NCI-H2227 treated with DMSO at 0.1 percent for 48 hours (cell line): ENCODE results near the gene THBS1.

Experiments
- DNase-seq: peaks from one replicate; lab custom pipeline; 2025; lab: John Stamatoyannopoulos, UW

THBS1 gene

DNA sequence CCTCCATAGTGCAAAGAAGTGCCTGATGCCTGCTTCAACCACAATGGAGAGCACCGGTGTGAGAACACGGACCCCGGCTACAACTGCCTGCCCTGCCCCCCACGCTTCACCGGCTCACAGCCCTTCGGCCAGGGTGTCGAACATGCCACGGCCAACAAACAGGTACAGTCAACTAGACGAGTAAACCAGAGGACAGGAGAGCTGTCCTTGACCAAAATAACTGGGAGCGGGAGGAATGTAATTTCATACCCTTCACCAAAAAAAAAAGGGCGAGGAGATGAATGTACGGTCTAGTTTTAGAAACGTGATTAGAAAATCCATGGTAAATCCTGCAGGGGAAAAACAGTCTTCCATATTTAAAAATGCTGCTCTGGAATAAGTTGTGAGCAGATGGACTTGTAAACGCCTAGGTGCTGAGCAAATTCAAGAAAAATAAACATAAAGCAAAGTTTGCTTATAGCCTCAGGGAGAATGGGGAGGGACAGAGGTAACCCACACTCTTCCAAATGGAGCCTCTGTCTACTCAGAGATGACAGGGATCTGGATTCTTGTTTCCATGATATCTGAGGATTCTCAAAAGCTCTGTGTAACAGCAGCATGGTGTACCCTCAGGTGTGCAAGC lies 8.4 kb downstream of the THBS1 start:
- DNase-seq: no peak

DNA sequence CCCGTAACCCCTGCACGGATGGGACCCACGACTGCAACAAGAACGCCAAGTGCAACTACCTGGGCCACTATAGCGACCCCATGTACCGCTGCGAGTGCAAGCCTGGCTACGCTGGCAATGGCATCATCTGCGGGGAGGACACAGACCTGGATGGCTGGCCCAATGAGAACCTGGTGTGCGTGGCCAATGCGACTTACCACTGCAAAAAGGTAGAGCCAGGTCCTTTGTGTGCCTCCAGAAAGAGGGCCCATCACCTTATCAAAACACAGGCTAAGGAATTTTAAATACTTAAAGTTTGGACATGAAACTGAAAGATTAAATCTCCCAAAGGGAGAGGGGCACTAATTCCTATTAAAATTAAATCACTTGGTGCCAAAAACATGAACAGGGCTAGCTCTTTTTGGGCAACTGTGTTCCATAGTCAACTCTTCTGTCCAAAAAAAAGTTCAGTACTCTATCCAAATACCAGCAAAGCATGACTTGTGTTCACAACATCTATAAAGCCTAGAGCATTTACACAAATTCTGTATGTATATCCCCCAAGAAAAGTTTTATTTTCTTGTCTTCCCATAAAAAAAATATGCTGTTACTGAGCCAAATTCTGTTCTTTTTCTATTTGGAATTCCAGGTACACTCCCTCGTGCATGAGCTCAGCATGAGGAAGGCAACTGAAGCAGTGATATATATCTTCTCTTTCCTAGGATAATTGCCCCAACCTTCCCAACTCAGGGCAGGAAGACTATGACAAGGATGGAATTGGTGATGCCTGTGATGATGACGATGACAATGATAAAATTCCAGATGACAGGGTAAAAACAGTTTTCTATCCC lies 9.2 kb downstream of the THBS1 start:
- no peak for DNase-seq

DNA sequence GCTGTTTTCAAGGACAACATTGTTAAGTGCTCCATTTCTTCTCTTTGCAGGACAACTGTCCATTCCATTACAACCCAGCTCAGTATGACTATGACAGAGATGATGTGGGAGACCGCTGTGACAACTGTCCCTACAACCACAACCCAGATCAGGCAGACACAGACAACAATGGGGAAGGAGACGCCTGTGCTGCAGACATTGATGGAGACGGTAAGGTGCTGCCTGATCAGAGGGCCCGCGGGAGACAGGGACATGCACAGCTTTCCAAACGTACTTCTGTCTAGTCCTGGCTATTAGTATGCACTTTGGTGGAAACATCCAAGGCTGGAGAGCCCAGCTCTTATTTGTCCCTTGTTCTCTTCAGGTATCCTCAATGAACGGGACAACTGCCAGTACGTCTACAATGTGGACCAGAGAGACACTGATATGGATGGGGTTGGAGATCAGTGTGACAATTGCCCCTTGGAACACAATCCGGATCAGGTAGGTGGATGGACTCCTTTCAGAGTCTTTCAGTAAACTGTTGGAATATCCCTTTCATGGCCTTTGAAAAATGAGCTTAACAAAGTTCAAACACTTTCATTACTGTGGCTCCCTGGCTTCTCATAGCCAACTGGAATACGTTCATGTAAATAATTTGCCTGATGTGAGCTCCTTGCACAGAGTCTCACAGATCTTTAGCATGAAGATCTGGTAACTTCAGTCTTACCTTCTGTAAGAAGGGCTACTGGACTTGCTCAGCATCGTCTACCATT lies 10.4 kb downstream of the THBS1 start:
- no peak for DNase-seq

DNA sequence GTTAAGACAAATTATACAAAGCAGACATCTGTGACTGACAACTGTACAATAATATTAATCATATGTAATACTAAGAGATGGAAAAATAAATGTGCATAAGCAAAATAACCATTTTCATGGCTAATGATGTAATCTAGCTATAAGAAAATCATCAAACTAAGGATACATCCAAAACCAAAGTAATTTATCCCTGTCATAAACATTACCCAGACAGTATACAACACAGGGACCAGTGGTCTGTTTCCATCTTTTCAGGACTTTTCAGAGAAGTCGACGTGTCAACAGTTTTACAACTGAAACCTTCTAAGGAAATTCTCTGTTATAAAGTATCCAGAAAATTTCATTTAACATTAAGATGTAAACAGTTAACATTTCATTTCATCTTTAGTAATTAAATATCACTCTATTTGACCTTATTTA lies 11.0 kb downstream of the THBS1 start:
- no peak for DNase-seq

DNA sequence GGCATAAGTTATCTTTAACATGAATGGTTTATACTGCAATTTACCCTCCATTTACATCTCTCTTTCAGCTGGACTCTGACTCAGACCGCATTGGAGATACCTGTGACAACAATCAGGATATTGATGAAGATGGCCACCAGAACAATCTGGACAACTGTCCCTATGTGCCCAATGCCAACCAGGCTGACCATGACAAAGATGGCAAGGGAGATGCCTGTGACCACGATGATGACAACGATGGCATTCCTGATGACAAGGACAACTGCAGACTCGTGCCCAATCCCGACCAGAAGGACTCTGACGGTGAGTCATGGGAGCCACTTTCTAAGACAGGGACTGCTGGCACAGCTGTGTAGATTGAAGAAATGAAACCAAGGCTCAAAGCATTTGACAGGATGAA lies 11.6 kb downstream of the THBS1 start:
- DNase-seq: no peak

DNA sequence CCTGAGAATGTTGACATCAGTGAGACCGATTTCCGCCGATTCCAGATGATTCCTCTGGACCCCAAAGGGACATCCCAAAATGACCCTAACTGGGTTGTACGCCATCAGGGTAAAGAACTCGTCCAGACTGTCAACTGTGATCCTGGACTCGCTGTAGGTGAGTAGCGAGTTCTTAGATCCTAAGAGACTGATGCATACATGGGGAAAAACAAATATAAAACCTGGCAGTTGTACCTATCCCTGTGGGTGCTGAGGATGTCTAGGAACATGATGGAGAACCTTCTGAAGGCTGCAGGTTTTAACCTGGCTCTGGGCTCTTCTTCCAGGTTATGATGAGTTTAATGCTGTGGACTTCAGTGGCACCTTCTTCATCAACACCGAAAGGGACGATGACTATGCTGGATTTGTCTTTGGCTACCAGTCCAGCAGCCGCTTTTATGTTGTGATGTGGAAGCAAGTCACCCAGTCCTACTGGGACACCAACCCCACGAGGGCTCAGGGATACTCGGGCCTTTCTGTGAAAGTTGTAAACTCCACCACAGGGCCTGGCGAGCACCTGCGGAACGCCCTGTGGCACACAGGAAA lies 12.3 kb downstream of the THBS1 start:
- DNase-seq: no peak

DNA sequence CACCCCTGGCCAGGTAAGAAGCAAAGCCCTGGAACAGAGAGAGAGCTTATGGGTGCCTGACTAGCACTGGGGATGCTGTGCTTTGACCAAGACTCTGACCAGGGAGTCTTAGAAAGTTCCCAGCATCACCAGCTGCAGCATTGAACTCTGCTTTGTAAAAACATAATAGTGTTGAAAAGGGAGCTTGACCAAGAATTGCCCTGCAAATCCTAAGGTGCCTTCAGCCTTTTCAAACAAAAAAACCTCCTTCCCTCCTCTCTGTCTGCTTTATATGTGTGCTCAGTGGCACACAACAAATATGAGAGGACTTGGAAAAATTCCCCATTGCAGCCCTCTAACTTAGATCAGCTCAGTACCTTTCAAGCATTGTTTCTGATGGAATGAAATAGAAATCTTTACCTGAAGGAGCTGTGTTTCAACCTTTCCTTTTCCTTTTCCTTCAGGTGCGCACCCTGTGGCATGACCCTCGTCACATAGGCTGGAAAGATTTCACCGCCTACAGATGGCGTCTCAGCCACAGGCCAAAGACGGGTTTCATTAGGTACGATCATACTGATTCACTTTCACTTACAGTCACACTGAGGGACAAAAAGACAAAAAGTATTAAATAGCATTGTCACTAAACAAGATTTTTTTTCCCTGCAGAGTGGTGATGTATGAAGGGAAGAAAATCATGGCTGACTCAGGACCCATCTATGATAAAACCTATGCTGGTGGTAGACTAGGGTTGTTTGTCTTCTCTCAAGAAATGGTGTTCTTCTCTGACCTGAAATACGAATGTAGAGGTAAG lies 13.0 kb downstream of the THBS1 start:
- DNase-seq: no peak

DNA sequence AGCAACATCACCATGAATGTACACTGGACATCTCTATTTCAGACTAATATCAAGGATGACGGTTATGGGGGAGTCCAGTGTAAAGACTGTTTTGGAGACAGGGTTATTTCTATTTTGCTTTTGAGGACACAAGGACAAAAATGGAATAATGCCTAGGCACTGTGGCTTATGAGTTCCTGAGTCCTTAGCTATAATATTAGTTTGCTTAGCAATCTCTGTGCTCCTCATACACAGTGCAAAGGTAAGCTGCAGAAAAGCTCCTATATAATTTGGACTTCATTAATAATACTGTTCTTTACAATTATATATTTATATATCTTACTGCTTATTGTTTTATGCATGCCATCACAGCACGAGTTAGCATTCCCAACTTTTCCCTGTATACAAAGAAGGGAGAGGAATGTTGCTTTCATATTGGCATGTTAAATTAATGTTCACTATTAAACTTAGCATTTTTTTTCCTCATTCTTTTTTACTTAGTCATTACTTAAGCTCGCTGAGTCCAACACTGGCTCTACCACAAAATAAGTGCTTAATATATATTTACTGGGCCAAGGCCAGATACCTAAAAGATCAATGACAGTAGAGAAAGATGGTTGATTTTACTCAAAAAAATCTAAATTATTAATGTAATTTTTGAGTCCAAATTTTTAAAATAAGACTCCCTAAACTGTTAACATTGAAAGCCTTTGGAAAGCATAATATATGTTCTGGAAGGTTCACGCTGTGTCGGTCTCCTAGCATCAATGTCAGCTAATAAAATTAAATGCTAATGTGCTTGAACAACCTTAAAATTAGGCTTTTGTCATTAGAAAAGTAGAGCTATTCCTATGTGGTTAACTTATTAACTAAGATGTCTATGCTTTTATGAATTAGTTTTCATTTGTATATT lies 13.8 kb downstream of the THBS1 start:
- no peak for DNase-seq

DNA sequence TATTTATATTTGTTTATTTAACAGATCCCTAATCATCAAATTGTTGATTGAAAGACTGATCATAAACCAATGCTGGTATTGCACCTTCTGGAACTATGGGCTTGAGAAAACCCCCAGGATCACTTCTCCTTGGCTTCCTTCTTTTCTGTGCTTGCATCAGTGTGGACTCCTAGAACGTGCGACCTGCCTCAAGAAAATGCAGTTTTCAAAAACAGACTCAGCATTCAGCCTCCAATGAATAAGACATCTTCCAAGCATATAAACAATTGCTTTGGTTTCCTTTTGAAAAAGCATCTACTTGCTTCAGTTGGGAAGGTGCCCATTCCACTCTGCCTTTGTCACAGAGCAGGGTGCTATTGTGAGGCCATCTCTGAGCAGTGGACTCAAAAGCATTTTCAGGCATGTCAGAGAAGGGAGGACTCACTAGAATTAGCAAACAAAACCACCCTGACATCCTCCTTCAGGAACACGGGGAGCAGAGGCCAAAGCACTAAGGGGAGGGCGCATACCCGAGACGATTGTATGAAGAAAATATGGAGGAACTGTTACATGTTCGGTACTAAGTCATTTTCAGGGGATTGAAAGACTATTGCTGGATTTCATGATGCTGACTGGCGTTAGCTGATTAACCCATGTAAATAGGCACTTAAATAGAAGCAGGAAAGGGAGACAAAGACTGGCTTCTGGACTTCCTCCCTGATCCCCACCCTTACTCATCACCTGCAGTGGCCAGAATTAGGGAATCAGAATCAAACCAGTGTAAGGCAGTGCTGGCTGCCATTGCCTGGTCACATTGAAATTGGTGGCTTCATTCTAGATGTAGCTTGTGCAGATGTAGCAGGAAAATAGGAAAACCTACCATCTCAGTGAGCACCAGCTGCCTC lies 14.7 kb downstream of the THBS1 start:
- DNase-seq: no peak

DNA sequence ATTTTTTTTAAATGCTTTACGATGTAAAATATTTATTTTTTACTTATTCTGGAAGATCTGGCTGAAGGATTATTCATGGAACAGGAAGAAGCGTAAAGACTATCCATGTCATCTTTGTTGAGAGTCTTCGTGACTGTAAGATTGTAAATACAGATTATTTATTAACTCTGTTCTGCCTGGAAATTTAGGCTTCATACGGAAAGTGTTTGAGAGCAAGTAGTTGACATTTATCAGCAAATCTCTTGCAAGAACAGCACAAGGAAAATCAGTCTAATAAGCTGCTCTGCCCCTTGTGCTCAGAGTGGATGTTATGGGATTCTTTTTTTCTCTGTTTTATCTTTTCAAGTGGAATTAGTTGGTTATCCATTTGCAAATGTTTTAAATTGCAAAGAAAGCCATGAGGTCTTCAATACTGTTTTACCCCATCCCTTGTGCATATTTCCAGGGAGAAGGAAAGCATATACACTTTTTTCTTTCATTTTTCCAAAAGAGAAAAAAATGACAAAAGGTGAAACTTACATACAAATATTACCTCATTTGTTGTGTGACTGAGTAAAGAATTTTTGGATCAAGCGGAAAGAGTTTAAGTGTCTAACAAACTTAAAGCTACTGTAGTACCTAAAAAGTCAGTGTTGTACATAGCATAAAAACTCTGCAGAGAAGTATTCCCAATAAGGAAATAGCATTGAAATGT lies 15.6 kb downstream of the THBS1 start:
- DNase-seq: no peak

DNA sequence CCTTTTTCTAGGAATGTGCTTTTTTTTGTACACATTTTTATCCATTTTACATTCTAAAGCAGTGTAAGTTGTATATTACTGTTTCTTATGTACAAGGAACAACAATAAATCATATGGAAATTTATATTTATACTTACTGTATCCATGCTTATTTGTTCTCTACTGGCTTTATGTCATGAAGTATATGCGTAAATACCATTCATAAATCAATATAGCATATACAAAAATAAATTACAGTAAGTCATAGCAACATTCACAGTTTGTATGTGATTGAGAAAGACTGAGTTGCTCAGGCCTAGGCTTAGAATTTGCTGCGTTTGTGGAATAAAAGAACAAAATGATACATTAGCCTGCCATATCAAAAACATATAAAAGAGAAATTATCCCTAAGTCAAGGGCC lies 16.5 kb downstream of the THBS1 start:
- DNase-seq: no peak

DNA sequence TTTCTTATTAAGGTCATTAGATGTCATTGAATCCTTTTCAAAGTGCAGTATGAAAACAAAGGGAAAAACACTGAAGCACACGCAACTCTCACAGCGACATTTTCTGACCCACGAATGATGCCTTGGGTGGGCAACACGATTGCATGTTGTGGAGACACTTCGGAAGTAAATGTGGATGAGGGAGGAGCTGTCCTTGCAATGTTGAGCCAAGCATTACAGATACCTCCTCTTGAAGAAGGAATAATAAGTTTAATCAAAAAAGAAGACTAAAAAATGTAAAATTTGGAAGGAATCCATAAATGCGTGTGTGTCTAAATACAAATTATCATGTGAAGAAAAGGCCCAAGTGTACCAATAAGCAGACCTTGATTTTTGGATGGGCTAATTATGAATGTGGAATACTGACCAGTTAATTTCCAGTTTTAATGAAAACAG lies 16.9 kb downstream of the THBS1 start:
- no peak for DNase-seq

DNA sequence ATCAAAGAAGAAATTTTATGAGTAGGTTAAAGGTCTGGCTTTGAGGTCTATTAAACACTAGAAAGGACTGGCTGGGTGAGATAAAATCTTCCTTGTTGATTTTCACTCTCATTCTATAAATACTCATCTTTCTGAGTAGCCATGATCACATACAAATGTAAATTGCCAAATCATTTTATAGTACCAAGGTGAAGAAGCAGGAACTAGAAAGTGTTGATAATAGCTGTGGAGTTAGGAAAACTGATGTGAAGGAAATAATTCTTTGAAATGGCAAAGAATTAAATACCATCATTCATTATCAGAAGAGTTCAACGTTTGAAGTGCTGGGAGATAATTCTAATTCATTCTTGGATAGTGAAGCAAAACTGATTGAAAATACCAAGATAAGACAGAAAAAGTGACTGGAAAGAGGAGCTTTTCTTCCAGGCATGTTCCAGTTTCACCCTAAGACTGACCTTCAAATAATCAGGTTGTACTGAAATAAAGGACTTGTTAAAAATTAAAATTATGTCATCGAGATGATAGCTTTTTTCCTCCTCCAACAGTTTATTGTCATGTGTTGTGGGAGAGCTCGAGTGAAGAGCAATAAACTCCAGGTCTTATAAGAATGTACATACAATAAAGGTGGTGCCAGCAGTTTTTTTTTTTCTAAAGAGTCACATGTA lies 17.4 kb downstream of the THBS1 start:
- no peak for DNase-seq

DNA sequence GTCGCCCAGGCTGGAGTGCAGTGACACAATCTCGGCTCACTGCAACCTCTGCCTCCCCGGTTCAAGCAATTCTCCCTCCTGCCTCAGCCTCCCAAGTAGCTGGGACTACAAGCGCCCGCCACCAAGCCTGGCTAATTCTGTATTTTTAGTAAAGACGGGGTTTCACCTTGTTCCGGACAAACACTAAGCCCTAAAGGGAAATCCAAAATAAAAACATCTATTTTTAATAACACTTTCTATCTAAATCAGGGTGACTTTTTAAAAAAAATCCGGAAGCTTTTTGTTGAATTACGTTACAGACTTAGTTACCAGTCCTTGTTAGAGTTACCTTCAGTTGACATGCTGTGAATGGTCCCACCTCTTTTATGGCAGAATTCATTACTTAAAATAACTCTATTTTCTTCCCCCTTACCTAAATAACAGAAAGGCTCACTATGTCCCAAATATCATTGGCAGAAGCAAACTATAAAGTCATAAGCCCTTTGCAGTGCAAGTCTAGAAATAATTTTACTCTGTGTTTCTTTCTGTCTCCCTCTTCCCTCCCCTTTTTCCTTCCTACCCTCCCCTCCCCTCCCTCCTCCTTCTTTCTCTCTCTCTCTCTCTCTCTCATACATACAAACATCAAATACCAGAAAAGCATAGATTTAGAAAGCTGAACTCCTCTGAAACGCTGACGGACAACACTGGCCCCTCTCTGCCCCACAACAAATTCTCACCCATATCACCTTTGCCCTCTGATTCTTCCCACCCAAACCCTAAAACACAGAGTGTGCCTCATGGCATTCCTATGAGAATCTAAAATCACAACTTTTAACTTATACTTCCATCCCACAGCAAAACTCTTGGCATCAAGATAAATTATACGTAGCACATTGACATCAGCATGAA lies 18.3 kb downstream of the THBS1 start:
- no peak for DNase-seq

DNA sequence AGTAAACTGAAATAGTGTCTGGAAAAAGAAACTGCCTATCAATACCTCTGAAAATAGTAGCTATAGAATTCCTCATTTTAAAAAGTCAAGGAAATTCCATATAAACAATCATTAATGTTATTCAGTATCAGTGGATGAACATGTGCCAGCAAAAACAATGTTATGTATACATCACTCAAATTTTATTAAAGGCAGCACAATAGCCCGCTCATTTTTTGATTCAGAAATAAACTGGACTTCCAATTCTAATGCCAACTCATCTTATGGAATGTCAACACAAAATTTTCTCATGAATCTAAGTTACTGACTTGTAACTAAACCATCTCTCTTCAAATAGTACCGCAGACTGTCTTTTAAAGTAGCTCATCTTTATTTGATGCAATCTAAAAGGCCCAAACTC lies 19.0 kb downstream of the THBS1 start:
- no peak for DNase-seq

DNA sequence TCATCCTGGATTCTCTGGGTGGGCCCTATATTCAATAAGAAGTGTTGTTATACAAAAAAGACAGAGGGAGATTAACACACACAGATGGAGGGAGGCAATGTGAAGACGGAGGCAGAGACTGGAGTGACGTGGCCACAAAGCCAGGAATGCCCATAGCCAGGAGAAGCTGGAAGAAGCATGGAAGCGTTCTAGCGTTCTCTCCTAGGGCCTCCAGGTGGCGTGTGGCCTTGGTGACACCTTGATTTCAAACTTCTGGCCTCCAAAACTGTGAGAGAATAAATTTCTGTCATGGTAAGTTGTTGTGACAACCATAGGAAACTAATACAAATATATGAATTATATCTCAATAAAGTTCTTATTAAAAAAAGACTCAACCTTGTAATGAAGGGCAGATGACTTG lies 21.3 kb downstream of the THBS1 start:
- DNase-seq: no peak

DNA sequence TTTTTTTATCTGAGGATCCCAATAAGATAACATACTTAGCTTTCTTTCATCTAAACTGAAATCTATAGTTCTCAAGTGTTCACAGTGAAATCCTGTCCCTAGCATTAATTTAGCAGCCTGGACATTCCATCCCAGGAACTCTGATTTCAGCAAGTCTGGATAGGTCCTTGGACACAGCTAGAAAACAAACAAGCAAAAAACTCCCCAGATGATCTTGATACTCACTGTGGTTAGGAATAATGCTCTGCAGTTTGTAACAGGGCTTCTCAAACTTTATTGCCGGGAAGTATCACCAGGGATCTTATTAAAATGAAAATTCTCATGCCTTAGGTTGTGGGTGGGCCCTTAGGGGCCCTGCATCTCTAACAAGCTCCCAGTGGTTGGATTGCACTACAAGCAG lies 24.3 kb downstream of the THBS1 start:
- no peak for DNase-seq
